ENCODE results near the gene FCGR3B.
"Not testable (repeated sequence)": the region's sequence is repeated elsewhere in the genome, so short reads cannot be mapped to it uniquely, and the experiment has no call there.

- TF ChIP-seq ZNF626 (tag by site-specific recombination; IDR thresholded peaks at IDR 0.05); ZNF596 (tag by site-specific recombination; IDR thresholded peaks at IDR 0.05); CTCF (tag by site-specific recombination; IDR thresholded peaks at IDR 0.05); MYNN (tag by site-specific recombination; IDR thresholded peaks at IDR 0.05; ENCODE audit: borderline replicate concordance); ZNF292 (tag by site-specific recombination; IDR thresholded peaks at IDR 0.05; ENCODE audit: borderline replicate concordance, low read depth); KLF16 (tag by site-specific recombination; IDR thresholded peaks at IDR 0.05); ZNF146 (tag by site-specific recombination; IDR thresholded peaks at IDR 0.05): not testable (repeated sequence)
- TF ChIP-seq, protein P1, sequence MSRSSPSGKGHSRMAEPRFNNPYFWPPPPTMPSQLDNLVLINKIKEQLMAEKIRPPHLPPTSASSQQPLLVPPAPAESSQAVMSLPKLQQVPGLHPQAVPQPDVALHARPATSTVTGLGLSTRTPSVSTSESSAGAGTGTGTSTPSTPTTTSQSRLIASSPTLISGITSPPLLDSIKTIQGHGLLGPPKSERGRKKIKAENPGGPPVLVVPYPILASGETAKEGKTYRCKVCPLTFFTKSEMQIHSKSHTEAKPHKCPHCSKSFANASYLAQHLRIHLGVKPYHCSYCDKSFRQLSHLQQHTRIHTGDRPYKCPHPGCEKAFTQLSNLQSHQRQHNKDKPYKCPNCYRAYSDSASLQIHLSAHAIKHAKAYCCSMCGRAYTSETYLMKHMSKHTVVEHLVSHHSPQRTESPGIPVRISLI (tag by site-specific recombination; IDR thresholded peaks at IDR 0.05), result not testable (repeated sequence)
Measured at GRCh38 chr1:161592586-161592985, 38.4 kb downstream of the FCGR3B start.
